HEK293T (cell line): ENCODE data around the gene CDCP2.

Experiments used
- CTCF ChIA-PET: fragments of 350-600 bp; formaldehyde crosslinking; extraction: SDS; loops from one replicate; lab custom pipeline; 2021; ENCODE audit warnings: antibody characterized with exemption, inconsistent platforms; lab: Yijun Ruan, JAX
- POLR2A ChIA-PET: fragments of 350-600 bp; formaldehyde crosslinking; extraction: SDS; loops from one replicate; lab custom pipeline; 2020; ENCODE audit warnings: antibody characterized with exemption, inconsistent platforms; lab: Yijun Ruan, JAX
- DNase-seq: peaks from one replicate; pipeline ENCODE4 v3.0.0; 2012; ENCODE audit warnings: mixed read lengths; ENCODE audit errors: extremely low spot score
- ARNT ChIP-seq: fragments of 450-650 bp; IDR thresholded peaks from 2 replicates; pipeline ENCODE4 v1.6.1; 2017; ENCODE audit warnings: mild to moderate bottlenecking
- BHLHE40 ChIP-seq: fragments of 450-650 bp; IDR thresholded peaks from 2 replicates; pipeline ENCODE4 v1.6.1; 2016; ENCODE audit warnings: mild to moderate bottlenecking, moderate library complexity, borderline replicate concordance
- CTBP1 ChIP-seq: fragments of 450-650 bp; IDR thresholded peaks from 2 replicates; pipeline ENCODE4 v1.6.1; 2016; ENCODE audit warnings: borderline replicate concordance
- ELF4 ChIP-seq: fragments of 450-650 bp; IDR thresholded peaks from 2 replicates; pipeline ENCODE4 v1.6.1; 2017; ENCODE audit warnings: antibody characterized with exemption
- FOXA1 ChIP-seq: fragments of 450-650 bp; IDR thresholded peaks from 2 replicates; pipeline ENCODE4 v1.6.1; 2016; ENCODE audit warnings: mild to moderate bottlenecking
- FOXK2 ChIP-seq: fragments of 450-650 bp; IDR thresholded peaks from 2 replicates; pipeline ENCODE4 v1.6.1; 2016; ENCODE audit warnings: mild to moderate bottlenecking
- FOXM1 ChIP-seq: fragments of 450-650 bp; IDR thresholded peaks from 2 replicates; pipeline ENCODE4 v1.6.1; 2017; ENCODE audit warnings: mild to moderate bottlenecking, borderline replicate concordance
- HDGF ChIP-seq: fragments of 450-650 bp; IDR thresholded peaks from 2 replicates; pipeline ENCODE4 v1.6.1; 2017; ENCODE audit warnings: antibody characterized with exemption, borderline replicate concordance
- L3MBTL2 ChIP-seq: fragments of 450-650 bp; conservative IDR thresholded peaks from 2 replicates; pipeline ENCODE4 v1.6.1; 2016; ENCODE audit warnings: mild to moderate bottlenecking
- LEF1 ChIP-seq: fragments of 450-650 bp; IDR thresholded peaks from 2 replicates; pipeline ENCODE4 v1.6.1; 2017; ENCODE audit warnings: mild to moderate bottlenecking, borderline replicate concordance
- NFRKB ChIP-seq: fragments of 450-650 bp; IDR thresholded peaks from 2 replicates; pipeline ENCODE4 v1.6.1; 2016; ENCODE audit warnings: mild to moderate bottlenecking, moderate library complexity
- SP1 ChIP-seq: fragments of 450-650 bp; IDR thresholded peaks from 2 replicates; pipeline ENCODE4 v1.6.1; 2017
- SUZ12 ChIP-seq: fragments of 450-650 bp; IDR thresholded peaks from 2 replicates; pipeline ENCODE4 v1.6.1; 2016; ENCODE audit warnings: mild to moderate bottlenecking
- TARDBP ChIP-seq: fragments of 450-650 bp; IDR thresholded peaks from 2 replicates; pipeline ENCODE4 v1.6.1; 2016
- ZNF384 ChIP-seq: fragments of 450-650 bp; IDR thresholded peaks from 2 replicates; pipeline ENCODE4 v1.6.1; 2016
- TF ChIP-seq, protein P1 (sequence below): fragments of 450-650 bp; IDR thresholded peaks from 2 replicates; pipeline ENCODE4 v1.6.1; 2016

CDCP2 gene

DNA sequence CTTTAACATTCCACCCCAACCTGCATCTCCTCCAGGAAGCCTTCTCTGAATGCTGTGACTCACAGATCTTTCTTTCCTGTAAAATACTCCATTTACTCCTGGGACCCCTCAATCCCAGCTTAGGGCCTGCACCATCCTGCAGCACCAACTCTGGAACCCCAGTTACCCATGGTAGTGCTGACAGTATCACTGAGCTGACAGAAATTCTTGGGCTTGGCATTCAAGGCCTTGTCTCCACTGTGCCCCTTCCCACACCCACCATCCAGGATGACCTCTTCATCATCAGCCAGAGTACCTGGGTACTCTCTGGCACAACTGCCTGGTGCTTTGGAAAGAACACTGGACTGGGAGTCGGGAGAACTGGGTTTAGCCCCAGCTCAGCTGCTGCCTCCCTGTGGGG, 38.7 kb upstream of the CDCP2 start:
- CTCF ChIA-PET = interaction anchor here (2.1 kb wide), 1 partner anchor 10 kb away, joined by 6 read pairs; no protein-coding TSS in a partner anchor
- POLR2A ChIA-PET = interaction anchor here (2.3 kb wide), 1 partner anchor 9 kb away, joined by 8 read pairs; the partner anchor contains the start of genes CYB5RL and MRPL37
- DNase-seq = no peak
- no peak for TF ChIP-seq NFRKB
- TF ChIP-seq FOXK2 = no peak
- no peak for TF ChIP-seq TARDBP
- no peak for TF ChIP-seq SUZ12

- ChIA-PET POLR2A (interaction anchor here (1.2 to 2.3 kb wide), 2 partner anchors 8 to 10 kb away, joined by 3 to 8 read pairs; partner anchors contain the start of genes CYB5RL and MRPL37), CTCF (interaction anchor here (0.6 to 2.1 kb wide), 2 partner anchors 9 to 72 kb away, joined by 3 to 6 read pairs; no protein-coding TSS in a partner anchor)
- TF ChIP-seq HDGF = no peak
- TF ChIP-seq ARNT = no peak
- no peak for TF ChIP-seq ZNF384
- TF ChIP-seq TARDBP = no peak
- TF ChIP-seq FOXA1 = no peak
- TF ChIP-seq SP1 = no peak
- TF ChIP-seq L3MBTL2 = no peak
- TF ChIP-seq, protein P1, sequence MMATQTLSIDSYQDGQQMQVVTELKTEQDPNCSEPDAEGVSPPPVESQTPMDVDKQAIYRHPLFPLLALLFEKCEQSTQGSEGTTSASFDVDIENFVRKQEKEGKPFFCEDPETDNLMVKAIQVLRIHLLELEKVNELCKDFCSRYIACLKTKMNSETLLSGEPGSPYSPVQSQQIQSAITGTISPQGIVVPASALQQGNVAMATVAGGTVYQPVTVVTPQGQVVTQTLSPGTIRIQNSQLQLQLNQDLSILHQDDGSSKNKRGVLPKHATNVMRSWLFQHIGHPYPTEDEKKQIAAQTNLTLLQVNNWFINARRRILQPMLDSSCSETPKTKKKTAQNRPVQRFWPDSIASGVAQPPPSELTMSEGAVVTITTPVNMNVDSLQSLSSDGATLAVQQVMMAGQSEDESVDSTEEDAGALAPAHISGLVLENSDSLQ = no peak
- TF ChIP-seq BHLHE40 = no peak
- no peak for TF ChIP-seq CTBP1
- TF ChIP-seq SUZ12 = no peak
- TF ChIP-seq NFRKB = no peak
- TF ChIP-seq LEF1 = no peak
- no peak for TF ChIP-seq FOXM1
- no peak for TF ChIP-seq FOXK2
- DNase-seq = no peak
These were observed 37.7 kb upstream of the CDCP2 start for GRCh38 chr1:54190526-54190925.

- no peak for DNase-seq
- CTCF ChIA-PET = no interaction called here
- TF ChIP-seq TARDBP = no peak
- no peak for TF ChIP-seq FOXA1
- TF ChIP-seq ELF4 = no peak
- POLR2A ChIA-PET = no interaction called here
These were observed 35.5 kb upstream of the CDCP2 start for GRCh38 chr1:54188291-54188690.

- POLR2A ChIA-PET = interaction anchor here (0.9 kb wide), 1 partner anchor 14 kb away, joined by 4 read pairs; the partner anchor contains the start of gene MRPL37
- TF ChIP-seq TARDBP (no peak), FOXM1 (no peak), ARNT (no peak)
- CTCF ChIA-PET = no interaction called here
- no peak for DNase-seq
These were observed 33.3 kb upstream of the CDCP2 start for GRCh38 chr1:54186056-54186455.

GRCh38 chr1:54180701-54181360, 28.0 kb upstream of the CDCP2 start:
- TF ChIP-seq BHLHE40 (no peak), LEF1 (no peak), L3MBTL2 (no peak), ZNF384 (no peak), SUZ12 (no peak), ARNT (no peak), FOXK2 (no peak), NFRKB (no peak), SP1 (no peak), ELF4 (no peak), TARDBP (no peak), FOXM1 (no peak), HDGF (no peak), CTBP1 (no peak), FOXA1 (no peak)
- TF ChIP-seq, protein P1 = no peak
- ChIA-PET POLR2A (no interaction called here), CTCF (interaction anchor here (0.5 to 1.6 kb wide), 6 partner anchors 10 to 630 kb away, joined by 3 to 6 read pairs (median 4); no protein-coding TSS in a partner anchor)
- DNase-seq = no peak

DNA sequence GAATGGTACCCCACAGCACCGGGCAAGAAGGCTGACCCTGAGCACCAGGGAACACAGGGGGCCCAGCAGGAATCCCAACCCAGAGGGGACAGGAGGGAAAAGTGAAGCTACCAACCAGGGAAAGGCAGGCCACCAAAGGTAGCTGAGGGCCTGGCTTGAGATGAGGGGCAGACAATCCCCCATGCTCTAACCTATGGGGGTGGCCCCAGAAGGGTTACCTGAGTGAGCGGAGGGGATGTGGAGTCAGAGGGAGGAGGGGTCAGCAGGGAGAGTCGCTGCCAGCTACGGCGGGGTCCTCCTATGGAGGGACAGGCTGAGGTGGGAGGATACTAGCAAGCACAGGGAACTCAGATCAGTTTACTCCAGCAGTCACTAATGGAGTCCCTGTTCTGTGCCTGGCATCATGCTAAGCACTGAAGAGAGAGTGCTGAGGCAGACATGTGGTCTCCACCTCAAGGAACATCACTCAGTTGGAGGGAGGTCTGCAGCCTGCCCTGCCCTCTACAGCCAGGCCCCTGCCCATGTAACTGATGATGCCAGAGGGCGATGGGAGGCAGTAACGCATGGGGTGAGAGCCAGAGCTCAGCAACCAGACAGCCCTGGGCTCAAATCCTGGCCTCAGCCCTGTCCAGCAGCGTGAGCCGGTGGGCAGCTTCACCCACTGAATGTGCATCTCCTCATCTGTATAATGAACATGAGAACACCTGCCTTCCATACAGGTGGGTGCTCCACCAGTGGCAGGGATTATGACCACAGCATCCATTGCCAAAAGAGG, 25.7 kb upstream of the CDCP2 start:
- TF ChIP-seq ARNT = no peak
- no peak for TF ChIP-seq ZNF384
- CTCF ChIA-PET = no interaction called here
- POLR2A ChIA-PET = no interaction called here
- DNase-seq = no peak

DNA sequence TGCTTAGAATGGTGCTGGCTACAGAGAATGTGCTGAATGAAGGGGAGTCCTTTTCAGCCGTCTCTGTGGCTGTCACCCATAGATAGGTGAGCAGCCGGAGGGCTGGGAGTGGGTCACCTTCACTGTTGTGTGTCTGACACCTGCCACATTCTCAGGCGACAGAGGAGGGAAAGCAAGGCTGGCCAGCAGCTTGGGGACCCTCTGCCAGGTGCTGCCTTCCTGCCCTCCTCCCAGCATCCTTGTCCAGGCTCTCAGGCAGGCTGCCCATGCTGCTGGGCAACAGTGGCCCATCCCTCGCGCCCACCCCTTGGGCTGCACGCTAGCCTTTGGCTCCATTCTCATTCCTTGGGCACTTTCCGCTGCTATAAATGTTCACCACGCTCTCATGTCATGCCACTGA, 24.9 kb upstream of the CDCP2 start:
- POLR2A ChIA-PET = no interaction called here
- TF ChIP-seq LEF1 (no peak), FOXK2 (no peak), L3MBTL2 (no peak), SUZ12 (no peak), BHLHE40 (no peak), FOXA1 (no peak), FOXM1 (no peak), ARNT (no peak), SP1 (no peak), CTBP1 (no peak), HDGF (no peak), ZNF384 (no peak)
- CTCF ChIA-PET = no interaction called here
- DNase-seq = no peak
